ENCODE measurements around the gene CAPN11. TPM values are rescaled to one million over a fixed set of nuclear protein-coding genes. Genes with fewer than 3 reads are reported as not detected.

The CAPN11 gene
- total RNA-seq, 2 experiments from 2014 or later, result 0.11 to 0.18 TPM

GRCh38 chr6:44147256-44147655, 11.4 kb upstream of the CAPN11 start:
- no peak for TF ChIP-seq CTCF (IDR thresholded peaks at IDR 0.05)
- intact Hi-C loops (cut with micrococcal nuclease), result no loop called here
- ATAC-seq (no peak), DNase-seq (no peak)
- no peak overlapping the region for H3K27ac Mint-ChIP-seq
- peaks cover 5% of the 10 kb centered on the region for H3K4me1 Mint-ChIP-seq (ENCODE audit: low read depth)
- no peak overlapping the region for H3K4me3 Mint-ChIP-seq
- CTCF ChIA-PET, result interaction anchor here (1.0 kb wide), 1 partner anchor 26 kb away, joined by 3 read pairs; no protein-coding TSS in a partner anchor
- H3K9me3 Mint-ChIP-seq, result no peaks in the 10 kb centered on the region
- H3K36me3 Mint-ChIP-seq (ENCODE audit: low read depth), result peaks cover 15% of the 10 kb centered on the region
- POLR2A ChIA-PET, result no interaction called here
- H3K27me3 Mint-ChIP-seq, result no peaks in the 10 kb centered on the region

GRCh38 chr6:44148306-44148705, 10.3 kb upstream of the CAPN11 start:
- ChIA-PET CTCF (no interaction called here), POLR2A (interaction anchor here (0.9 to 1.0 kb wide), 2 partner anchors 14 to 165 kb away, joined by 3 read pairs; partner anchors contain the start of gene AARS2)

DNA sequence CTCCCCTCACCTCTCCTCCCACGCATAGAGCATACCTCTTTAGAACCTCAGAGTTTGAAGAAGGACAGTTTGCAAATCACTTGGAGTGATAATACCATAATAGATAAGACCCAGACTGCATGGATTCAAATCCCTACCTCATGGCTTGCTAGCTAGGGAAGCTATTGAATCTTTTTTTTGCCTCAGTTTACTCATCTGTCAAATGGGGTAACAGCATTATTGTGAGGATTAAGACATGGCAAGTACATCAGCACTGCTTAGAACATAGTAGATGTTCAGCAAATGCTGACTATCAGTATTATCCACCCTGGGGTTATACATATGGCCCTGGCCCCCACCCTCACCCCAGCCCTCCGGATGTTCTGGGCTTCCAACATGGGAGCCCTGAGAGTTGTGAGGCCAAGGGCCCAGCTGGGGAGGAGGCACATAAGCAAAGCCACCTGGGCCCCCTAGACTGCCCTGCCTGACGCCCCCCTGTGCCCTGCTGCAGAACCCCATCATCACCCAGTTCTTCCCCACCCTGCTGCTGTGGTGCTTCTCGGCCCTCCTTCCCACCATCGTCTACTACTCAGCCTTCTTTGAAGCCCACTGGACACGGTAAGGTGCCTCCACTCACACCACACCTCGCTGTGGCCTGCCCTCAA, 9.1 kb upstream of the CAPN11 start:
- TF ChIP-seq CTCF (IDR thresholded peaks at IDR 0.05), result no peak
- Mint-ChIP-seq H3K27me3 (no peaks in the 10 kb centered on the region), H3K9me3 (no peaks in the 10 kb centered on the region), H3K27ac (no peak overlapping the region), H3K36me3 (ENCODE audit: low read depth) (peaks cover 15% of the 10 kb centered on the region), H3K4me3 (no peak overlapping the region), H3K4me1 (ENCODE audit: low read depth) (peaks cover 5% of the 10 kb centered on the region)
- intact Hi-C loops (cut with micrococcal nuclease), result loop anchor here (2.0 kb wide), 1 partner anchor 53 kb away; no protein-coding TSS in a partner anchor
- CTCF ChIA-PET, result interaction anchor here (0.6 to 2.8 kb wide), 5 partner anchors 18 to 85 kb away, joined by 3 to 60 read pairs (median 5); no protein-coding TSS in a partner anchor
- DNase-seq (no peak), ATAC-seq (no peak)
- POLR2A ChIA-PET, result interaction anchor here (1.0 kb wide), 1 partner anchor 164 kb away, joined by 3 read pairs; the partner anchor contains the start of gene AARS2

More at GRCh38 chr6:44148306-44148705, 10.3 kb upstream of the CAPN11 start:
- no peaks in the 10 kb centered on the region for H3K27me3 Mint-ChIP-seq
- ATAC-seq (no peak), DNase-seq (no peak)
- no peaks in the 10 kb centered on the region for H3K9me3 Mint-ChIP-seq
- intact Hi-C loops (cut with micrococcal nuclease), result no loop called here
- peaks cover 5% of the 10 kb centered on the region for H3K4me1 Mint-ChIP-seq (ENCODE audit: low read depth)
- H3K4me3 Mint-ChIP-seq, result no peak overlapping the region
- peaks cover 15% of the 10 kb centered on the region for H3K36me3 Mint-ChIP-seq (ENCODE audit: low read depth)
- TF ChIP-seq CTCF (IDR thresholded peaks at IDR 0.05), result no peak
- no peak overlapping the region for H3K27ac Mint-ChIP-seq

DNA sequence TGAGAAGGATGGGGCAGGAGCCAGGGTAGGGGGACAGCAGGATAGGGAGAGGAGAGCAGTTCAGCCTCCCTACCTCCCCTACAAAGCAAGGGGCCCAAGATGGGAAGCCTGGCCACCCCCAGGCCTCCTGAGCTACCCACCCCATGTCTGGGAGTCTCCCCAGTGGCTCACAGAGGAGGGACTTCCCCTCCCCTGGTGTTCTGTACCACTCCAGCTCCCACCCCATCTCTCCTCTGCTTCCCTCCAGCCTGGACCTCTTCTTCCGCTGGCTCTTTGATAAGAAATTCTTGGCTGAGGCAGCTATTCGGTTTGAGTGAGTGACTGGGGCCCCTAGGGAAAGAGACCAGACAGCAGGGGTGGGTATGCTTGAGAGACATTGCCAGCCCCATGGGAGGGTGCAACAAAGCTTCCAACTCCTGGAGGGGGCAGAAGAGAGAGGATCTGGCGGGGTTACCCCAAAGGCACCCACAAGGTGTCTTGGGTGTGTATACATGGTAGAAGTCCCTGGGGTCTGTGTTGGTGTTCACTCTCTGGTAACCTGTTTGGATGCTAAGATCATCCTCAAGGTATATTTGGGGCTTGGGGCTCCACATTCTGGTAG, 8.2 kb upstream of the CAPN11 start:
- DNase-seq (no peak), ATAC-seq (no peak)
- Mint-ChIP-seq H3K27me3 (no peaks in the 10 kb centered on the region), H3K27ac (no peak overlapping the region), H3K4me1 (ENCODE audit: low read depth) (peaks cover 5% of the 10 kb centered on the region), H3K36me3 (ENCODE audit: low read depth) (peaks cover 15% of the 10 kb centered on the region), H3K4me3 (no peak overlapping the region), H3K9me3 (no peaks in the 10 kb centered on the region)
- ChIA-PET CTCF (interaction anchor here (0.7 to 2.8 kb wide), 6 partner anchors 9 to 84 kb away, joined by 3 to 60 read pairs (median 4); no protein-coding TSS in a partner anchor), POLR2A (no interaction called here)
- no peak for TF ChIP-seq CTCF (IDR thresholded peaks at IDR 0.05)
- intact Hi-C loops (cut with micrococcal nuclease), result loop anchor here (2.0 kb wide), 1 partner anchor 54 kb away; no protein-coding TSS in a partner anchor

Data from activated CD8-positive, alpha-beta T cell treated with anti-CD3 and anti-CD28 coated beads for 36 hours (primary cell).